SH-SY5Y (cell line): Measurements from ENCODE around the gene MRPL54.

Experiments
- GATA2 ChIP-seq: IDR thresholded peaks from 2 replicates; pipeline ENCODE4 v1.6.1; 2011; ENCODE audit warnings: mild to moderate bottlenecking, low read depth, low read length
- GATA3 ChIP-seq: IDR thresholded peaks from 2 replicates; pipeline ENCODE4 v1.6.1; 2011; ENCODE audit warnings: low read depth, mild to moderate bottlenecking, low read length, moderate library complexity

DNA sequence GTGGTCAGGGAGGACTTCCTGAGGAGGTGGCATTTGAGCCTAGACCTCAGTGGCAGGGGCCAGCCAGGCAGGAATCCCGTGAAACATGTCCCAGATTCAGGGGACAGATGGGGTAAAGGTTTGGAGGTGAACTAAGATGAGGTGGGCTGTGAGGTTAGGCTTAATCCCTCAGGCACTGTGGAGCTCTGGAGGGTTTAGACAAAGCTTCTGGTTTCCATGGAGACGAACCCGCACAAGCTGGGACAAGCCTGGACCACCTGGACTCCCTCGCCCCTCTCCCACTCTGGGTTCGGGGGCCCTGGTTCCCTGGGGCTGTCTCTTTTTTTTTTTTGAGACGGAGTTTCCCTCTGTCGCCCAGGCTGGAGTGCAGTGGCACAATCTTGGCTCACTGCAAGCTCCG lies 38.6 kb upstream of the MRPL54 start:
- TF ChIP-seq GATA3 (no peak), GATA2 (no peak)
